HCEC 1CT (cell line): ENCODE data around the gene UBE3C.
"Not testable (repeated sequence)": the region's sequence is repeated elsewhere in the genome, so short reads cannot be mapped to it uniquely, and the experiment has no call there.

Experiments
- DNase-seq: peaks from one replicate; pipeline ENCODE4 v3.0.0-alpha.2; 2017

UBE3C gene

GRCh38 chr7:157138424-157139110 is at the start of gene UBE3C:
Gene UBE3C, plus strand, starts transcription at chr7:157138926. Its CDS starts 347 bp downstream, at chr7:157139273.
- peak; percentile 93 for DNase-seq

GRCh38 chr7:157089100-157089610 is 49.6 kb upstream of the UBE3C start:
- DNase-seq: no peak

- DNase-seq: no peak
Observed at GRCh38 chr7:157090485-157091165, 48.1 kb upstream of the UBE3C start.

- no peak for DNase-seq
Observed at GRCh38 chr7:157096286-157097055, 42.3 kb upstream of the UBE3C start.

GRCh38 chr7:157097056-157097329 is 41.7 kb upstream of the UBE3C start:
- no peak for DNase-seq

- no peak for DNase-seq
Observed at GRCh38 chr7:157097569-157097968, 41.2 kb upstream of the UBE3C start.

GRCh38 chr7:157100005-157100404 is 38.7 kb upstream of the UBE3C start:
- not testable (repeated sequence) for DNase-seq

GRCh38 chr7:157103641-157104040 is 35.1 kb upstream of the UBE3C start:
- not testable (repeated sequence) for DNase-seq

- DNase-seq: no peak
Observed at GRCh38 chr7:157111311-157111710, 27.4 kb upstream of the UBE3C start.

- DNase-seq: no peak
Observed at GRCh38 chr7:157112706-157113105, 26.0 kb upstream of the UBE3C start.

GRCh38 chr7:157113607-157114006 is 25.1 kb upstream of the UBE3C start:
- DNase-seq: no peak

GRCh38 chr7:157116762-157117161 is 22.0 kb upstream of the UBE3C start:
- DNase-seq: no peak

- DNase-seq: no peak
Observed at GRCh38 chr7:157117796-157118195, 20.9 kb upstream of the UBE3C start.

- no peak for DNase-seq
Observed at GRCh38 chr7:157120181-157120580, 18.5 kb upstream of the UBE3C start.

GRCh38 chr7:157121184-157121715 is 17.5 kb upstream of the UBE3C start:
- no peak for DNase-seq

GRCh38 chr7:157122800-157123495 is 15.8 kb upstream of the UBE3C start:
- DNase-seq: no peak

GRCh38 chr7:157124690-157125089 is 14.0 kb upstream of the UBE3C start:
- DNase-seq: no peak

- DNase-seq: no peak
Observed at GRCh38 chr7:157125376-157126223, 13.1 kb upstream of the UBE3C start.

- DNase-seq: no peak
Observed at GRCh38 chr7:157126921-157127320, 11.8 kb upstream of the UBE3C start.

GRCh38 chr7:157129200-157129599 is 9.5 kb upstream of the UBE3C start:
- no peak for DNase-seq

- DNase-seq: no peak
Observed at GRCh38 chr7:157129907-157130460, 8.7 kb upstream of the UBE3C start.

GRCh38 chr7:157130849-157131248 is 7.9 kb upstream of the UBE3C start:
- DNase-seq: not testable (repeated sequence)
